NK-92 treated with Interleukin-12 subunit alpha and Interleukin-12 subunit beta, amount 100 ng/mL, for 24 hours (cell line): Measurements from ENCODE around the gene ACOT12.

Source experiments
- DNase-seq: peaks from one replicate; lab custom pipeline; 2025; lab: John Stamatoyannopoulos, UW

The ACOT12 gene

GRCh38 chr5:81398741-81399140 is 4.8 kb upstream of the ACOT12 start:
- DNase-seq, result no peak

- DNase-seq, result no peak
Observed at GRCh38 chr5:81397176-81397575, 3.2 kb upstream of the ACOT12 start.

GRCh38 chr5:81395262-81395661 is 1.3 kb upstream of the ACOT12 start:
- DNase-seq, result no peak

- no peak for DNase-seq
Observed at GRCh38 chr5:81393430-81393782, 528 bp downstream of the ACOT12 start.

GRCh38 chr5:81389025-81389424 is 4.9 kb downstream of the ACOT12 start:
- no peak for DNase-seq

GRCh38 chr5:81388169-81388568 is 5.8 kb downstream of the ACOT12 start:
- DNase-seq, result no peak

- no peak for DNase-seq
Observed at GRCh38 chr5:81383867-81384266, 10.1 kb downstream of the ACOT12 start.

GRCh38 chr5:81371354-81371876 is 22.5 kb downstream of the ACOT12 start:
- DNase-seq, result no peak

- no peak for DNase-seq
Observed at GRCh38 chr5:81370912-81371311, 23.0 kb downstream of the ACOT12 start.

- no peak for DNase-seq
Observed at GRCh38 chr5:81365541-81365940, 28.4 kb downstream of the ACOT12 start.

GRCh38 chr5:81363093-81363871 is 30.7 kb downstream of the ACOT12 start:
- DNase-seq, result no peak

GRCh38 chr5:81361600-81361999 is 32.3 kb downstream of the ACOT12 start:
- DNase-seq, result no peak

- DNase-seq, result no peak
Observed at GRCh38 chr5:81360640-81361039, 33.3 kb downstream of the ACOT12 start.

- no peak for DNase-seq
Observed at GRCh38 chr5:81359881-81360280, 34.1 kb downstream of the ACOT12 start.

GRCh38 chr5:81359108-81359507 is 34.8 kb downstream of the ACOT12 start:
- DNase-seq, result no peak

- no peak for DNase-seq
Observed at GRCh38 chr5:81355291-81356251, 38.4 kb downstream of the ACOT12 start.

GRCh38 chr5:81354093-81354492 is 39.8 kb downstream of the ACOT12 start:
- DNase-seq, result no peak

GRCh38 chr5:81353189-81353588 is 40.7 kb downstream of the ACOT12 start:
- no peak for DNase-seq

- DNase-seq, result no peak
Observed at GRCh38 chr5:81350507-81350906, 43.4 kb downstream of the ACOT12 start.

- DNase-seq, result no peak
Observed at GRCh38 chr5:81349161-81349560, 44.8 kb downstream of the ACOT12 start.

- no peak for DNase-seq
Observed at GRCh38 chr5:81345411-81346003, 48.4 kb downstream of the ACOT12 start.

- no peak for DNase-seq
Observed at GRCh38 chr5:81344736-81345135, 49.2 kb downstream of the ACOT12 start.
